Vagina (tissue), 2 donors: ENCODE data around the gene C16orf86. TPM values are rescaled to one million over a fixed set of nuclear protein-coding genes. Genes with fewer than 3 reads are reported as not detected.

ENCODE experiments used
- DNase-seq, 2 donors: peaks; one replicate each; pipeline ENCODE4 v3.0.0-alpha.2; 2017; ENCODE audit errors: extremely low spot score in 2 of 2
- H3K27ac ChIP-seq: fragments of 200-600 bp; sonication (generic); one replicate; pipeline ENCODE4 v1.5.1; 2019
- H3K27me3 ChIP-seq: fragments of 200-600 bp; sonication (generic); one replicate; pipeline ENCODE4 v1.5.1; 2019
- H3K36me3 ChIP-seq, 2 donors: fragments of 200-600 bp; sonication (generic); one replicate each; pipeline ENCODE4 v1.5.1; 2017 to 2019
- H3K4me1 ChIP-seq: fragments of 200-600 bp; sonication (generic); one replicate; pipeline ENCODE4 v1.5.1; 2019
- H3K4me3 ChIP-seq, 2 donors: fragments of 200-600 bp; sonication (generic); 1 replicate in 1 of 2; 2 replicates in 1 of 2; pipeline ENCODE4 v1.5.1; 2016 to 2019
- H3K9me3 ChIP-seq: fragments of 200-600 bp; sonication (generic); one replicate; pipeline ENCODE4 v1.5.1; 2019
- CTCF ChIP-seq, 3 experiments: fragments of 450-650 bp in 2 of 3; fragments of 200-600 bp in 1 of 3; sonication (generic) in 1 of 3; IDR thresholded peaks; one replicate each; pipeline ENCODE4 v1.5.1; 2017 to 2019; ENCODE audit warnings: antibody characterized with exemption in 3 of 3, mild to moderate bottlenecking in 2 of 3, moderate library complexity in 2 of 3
- POLR2A ChIP-seq, 2 donors: fragments of 450-650 bp; IDR thresholded peaks; one replicate each; pipeline ENCODE4 v1.6.1; 2017; ENCODE audit warnings: antibody characterized with exemption in 2 of 2, mild to moderate bottlenecking in 2 of 2, moderate library complexity in 2 of 2
- POLR2AphosphoS5 ChIP-seq, 2 donors: sonication (generic); formaldehyde crosslinking; IDR thresholded peaks; one replicate each; pipeline ENCODE4 v1.9.0; 2017; ENCODE audit warnings: antibody characterized with exemption in 2 of 2, mild to moderate bottlenecking in 2 of 2, low read depth in 1 of 2; ENCODE audit not compliant: insufficient read depth in 1 of 2
- intact Hi-C: fragments of 100-400 bp; cut with DNase I; formaldehyde crosslinking; loops from one replicate; pipeline ENCODE4 v1.15.1; 2023
- total RNA-seq: library from RNA; depleted of rRNA; stranded (reverse); fragments of >200 nt; gene quantifications from one replicate; pipeline ENCODE4 v1.2.3, GENCODE V29; 2016

Gene C16orf86
- 10.3 TPM for total RNA-seq

GRCh38 chr16:67666559-67667452, at the start of gene C16orf86, which contains the start of gene ENKD1:
TSS of gene C16orf86 (plus strand) at chr16:67666814. CDS start at chr16:67666971, 157 bp downstream.
TSS of gene ENKD1 (minus strand) at chr16:67666750. CDS start at chr16:67666442, 308 bp downstream.
- no peak for DNase-seq
- intact Hi-C loops = loop anchor here (2.0 kb wide), 1 partner anchor 104 kb away; the partner anchor contains the start of gene CTCF

DNA sequence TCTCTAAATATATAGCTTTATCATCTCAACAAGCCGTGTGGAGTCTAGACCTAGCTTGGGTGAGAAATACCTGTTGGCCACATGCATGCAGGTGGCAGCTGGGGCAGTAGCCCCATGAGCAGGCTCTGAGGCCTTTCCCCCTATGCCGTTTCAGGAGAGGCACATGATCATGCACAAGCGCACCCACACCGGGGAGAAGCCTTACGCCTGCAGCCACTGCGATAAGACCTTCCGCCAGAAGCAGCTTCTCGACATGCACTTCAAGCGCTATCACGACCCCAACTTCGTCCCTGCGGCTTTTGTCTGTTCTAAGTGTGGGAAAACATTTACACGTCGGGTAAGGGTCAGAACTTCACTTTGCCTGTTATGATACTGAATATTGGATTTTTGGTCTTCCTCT, 38.4 kb upstream of the C16orf86 start:
- H3K4me1 ChIP-seq = no peaks in the 10 kb centered on the region
- no peak for DNase-seq
- peaks cover 0 to 72% of the 10 kb centered on the region in 2 donors for H3K36me3 ChIP-seq
- intact Hi-C loops = no loop called here
- H3K4me3 ChIP-seq = no peak overlapping the region
- no peak overlapping the region for H3K27ac ChIP-seq
- no peaks in the 10 kb centered on the region for H3K27me3 ChIP-seq
- no peaks in the 10 kb centered on the region for H3K9me3 ChIP-seq
- TF ChIP-seq POLR2A (IDR thresholded peaks at IDR 0.05) = no peak
- TF ChIP-seq POLR2AphosphoS5 (IDR thresholded peaks at IDR 0.05; ENCODE audit: insufficient read depth in 1 of 2, low read depth in 1 of 2) = no peak
- no peak for TF ChIP-seq CTCF (IDR thresholded peaks at IDR 0.05)

More at GRCh38 chr16:67666559-67667452, at the start of gene C16orf86, which contains the start of gene ENKD1:
- TF ChIP-seq POLR2AphosphoS5 (IDR thresholded peaks at IDR 0.05; ENCODE audit: insufficient read depth in 1 of 2, low read depth in 1 of 2) (peak; percentile 57 to 66), POLR2A (IDR thresholded peaks at IDR 0.05) (no peak)
- Histone ChIP-seq H3K4me3 (peak within 1 kb of the TSS; percentile 67 to 78), H3K4me1 (peaks cover 36% of the 10 kb centered on the region), H3K36me3 (no peaks in the 10 kb centered on the region), H3K27ac (peak within 1 kb of the TSS; percentile 90), H3K27me3 (no peaks in the 10 kb centered on the region), H3K9me3 (no peaks in the 10 kb centered on the region)

- intact Hi-C loops = no loop called here
- Histone ChIP-seq H3K27ac (no peak overlapping the region), H3K4me3 (no peak overlapping the region), H3K4me1 (no peaks in the 10 kb centered on the region), H3K9me3 (no peaks in the 10 kb centered on the region), H3K27me3 (no peaks in the 10 kb centered on the region), H3K36me3 (peaks cover 0 to 70% of the 10 kb centered on the region in 2 donors)
- TF ChIP-seq POLR2A (IDR thresholded peaks at IDR 0.05) (no peak), POLR2AphosphoS5 (IDR thresholded peaks at IDR 0.05; ENCODE audit: insufficient read depth in 1 of 2, low read depth in 1 of 2) (no peak), CTCF (IDR thresholded peaks at IDR 0.05) (no peak)
- no peak for DNase-seq
Observed at GRCh38 chr16:67632415-67633172, 34.0 kb upstream of the C16orf86 start.

GRCh38 chr16:67636713-67637112, 29.9 kb upstream of the C16orf86 start:
- Histone ChIP-seq H3K4me1 (no peaks in the 10 kb centered on the region), H3K9me3 (no peaks in the 10 kb centered on the region), H3K27ac (no peak overlapping the region), H3K27me3 (no peaks in the 10 kb centered on the region), H3K4me3 (no peak overlapping the region), H3K36me3 (peaks cover 0 to 64% of the 10 kb centered on the region in 2 donors)
- TF ChIP-seq POLR2AphosphoS5 (IDR thresholded peaks at IDR 0.05; ENCODE audit: insufficient read depth in 1 of 2, low read depth in 1 of 2) = no peak
- TF ChIP-seq CTCF (IDR thresholded peaks at IDR 0.05) = no peak
- TF ChIP-seq POLR2A (IDR thresholded peaks at IDR 0.05) = no peak
- no peak for DNase-seq
- intact Hi-C loops = no loop called here

- Histone ChIP-seq H3K27ac (no peak overlapping the region), H3K36me3 (peaks cover 0 to 60% of the 10 kb centered on the region in 2 donors), H3K27me3 (no peaks in the 10 kb centered on the region), H3K4me1 (peaks cover 7% of the 10 kb centered on the region), H3K4me3 (no peak overlapping the region), H3K9me3 (no peaks in the 10 kb centered on the region)
- intact Hi-C loops = no loop called here
- DNase-seq = no peak
- TF ChIP-seq POLR2AphosphoS5 (IDR thresholded peaks at IDR 0.05; ENCODE audit: insufficient read depth in 1 of 2, low read depth in 1 of 2) (no peak), POLR2A (IDR thresholded peaks at IDR 0.05) (no peak), CTCF (IDR thresholded peaks at IDR 0.05) (no peak)
Observed at GRCh38 chr16:67637625-67638024, 29.0 kb upstream of the C16orf86 start.
